EH (cell line): ENCODE data around the gene DOCK9.
A peak's percentile ranks its signal among the peaks of the same experiment; 100 is the strongest.
"Not testable (repeated sequence)": the region's sequence is repeated elsewhere in the genome, so short reads cannot be mapped to it uniquely, and the experiment has no call there.

Experiments used
- DNase-seq: peaks from one replicate; pipeline ENCODE4 v3.0.0-alpha.2; 2015; ENCODE audit warnings: low read depth

Gene DOCK9

GRCh38 chr13:98916403-98916802 is 61.5 kb downstream of the DOCK9 start:
- no peak for DNase-seq

GRCh38 chr13:98915981-98916380 is 61.9 kb downstream of the DOCK9 start:
- DNase-seq: no peak

- peak; percentile 7 for DNase-seq
Measured at GRCh38 chr13:98915563-98915962, 62.3 kb downstream of the DOCK9 start.

GRCh38 chr13:98913741-98914140 is 64.1 kb downstream of the DOCK9 start:
- no peak for DNase-seq

- no peak for DNase-seq
Measured at GRCh38 chr13:98912846-98913245, 65.0 kb downstream of the DOCK9 start.

GRCh38 chr13:98910501-98910951 is 67.3 kb downstream of the DOCK9 start:
- peak; percentile 75 for DNase-seq

GRCh38 chr13:98909016-98909415 is 68.8 kb downstream of the DOCK9 start:
- DNase-seq: no peak

- DNase-seq: no peak
Measured at GRCh38 chr13:98906746-98907502, 70.9 kb downstream of the DOCK9 start.

- DNase-seq: no peak
Measured at GRCh38 chr13:98905199-98905598, 72.7 kb downstream of the DOCK9 start.

GRCh38 chr13:98900442-98900841 is 77.4 kb downstream of the DOCK9 start:
- peak; percentile 32 for DNase-seq

GRCh38 chr13:98897706-98898105 is 80.2 kb downstream of the DOCK9 start:
- no peak for DNase-seq

GRCh38 chr13:98896868-98897144 is 81.1 kb downstream of the DOCK9 start:
- DNase-seq: no peak

GRCh38 chr13:98896083-98896867 is 81.6 kb downstream of the DOCK9 start:
- no peak for DNase-seq

GRCh38 chr13:98894814-98895213 is 83.0 kb downstream of the DOCK9 start:
- not testable (repeated sequence) for DNase-seq

GRCh38 chr13:98893371-98893770 is 84.5 kb downstream of the DOCK9 start:
- no peak for DNase-seq

- peak; percentile 14 for DNase-seq
Measured at GRCh38 chr13:98892821-98893220, 85.0 kb downstream of the DOCK9 start.

GRCh38 chr13:98892077-98892476 is 85.8 kb downstream of the DOCK9 start:
- DNase-seq: no peak

- DNase-seq: no peak
Measured at GRCh38 chr13:98890925-98891324, 86.9 kb downstream of the DOCK9 start.

GRCh38 chr13:98890186-98890585 is 87.7 kb downstream of the DOCK9 start:
- DNase-seq: peak; percentile 49

- no peak for DNase-seq
Measured at GRCh38 chr13:98889419-98890085, 88.3 kb downstream of the DOCK9 start.

GRCh38 chr13:98888890-98889279 is 89.0 kb downstream of the DOCK9 start:
- no peak for DNase-seq

GRCh38 chr13:98888222-98888889 is 89.5 kb downstream of the DOCK9 start:
- no peak for DNase-seq
